Uterus (tissue), 4 donors: ENCODE results near the gene ZNF783. TPM values are rescaled to one million over a fixed set of nuclear protein-coding genes. Genes with fewer than 3 reads are reported as not detected.

ENCODE experiments used
- DNase-seq, 2 donors: peaks; one replicate each; pipeline ENCODE4 v3.0.0-alpha.2; 2019 to 2020
- H3K27ac ChIP-seq, 2 donors: fragments of 200-600 bp; sonication (generic); 1 replicate in 1 of 2; 2 replicates in 1 of 2; pipeline ENCODE4 v1.5.1; 2016 to 2018
- H3K27me3 ChIP-seq, 2 donors: fragments of 200-600 bp; sonication (generic); one replicate each; pipeline ENCODE4 v1.5.1; 2018 to 2019; ENCODE audit warnings: control low read depth in 1 of 2
- H3K36me3 ChIP-seq, 2 donors: fragments of 200-600 bp; sonication (generic); one replicate each; pipeline ENCODE4 v1.5.1; 2019; ENCODE audit warnings: control low read depth in 1 of 2
- H3K4me1 ChIP-seq, 2 donors: fragments of 200-600 bp; sonication (generic); one replicate each; pipeline ENCODE4 v1.5.1; 2018 to 2019; ENCODE audit warnings: control low read depth in 1 of 2
- H3K4me3 ChIP-seq, 2 donors: fragments of 200-600 bp; sonication (generic); 1 replicate in 1 of 2; 2 replicates in 1 of 2; pipeline ENCODE4 v1.5.1; 2018 to 2019; ENCODE audit warnings: mild to moderate bottlenecking in 1 of 2
- H3K9me3 ChIP-seq, 2 donors: fragments of 200-600 bp; sonication (generic); one replicate each; pipeline ENCODE4 v1.5.1; 2019; ENCODE audit warnings: control low read depth in 1 of 2
- POLR2A ChIP-seq, 2 donors: fragments of 450-650 bp; IDR thresholded peaks; one replicate each; pipeline ENCODE4 v1.6.1; 2016; ENCODE audit warnings: antibody characterized with exemption in 2 of 2, mild to moderate bottlenecking in 1 of 2, moderate library complexity in 1 of 2
- intact Hi-C: fragments of 100-400 bp; cut with DNase I; formaldehyde crosslinking; loops from one replicate; pipeline ENCODE4 v1.15.1; 2023; ENCODE audit warnings: low total_unique reads
- total RNA-seq, 4 donors: library from RNA; depleted of rRNA in 3 of 4; stranded (reverse); fragments of >200 nt in 3 of 4; gene quantifications; one replicate each; pipeline versions ENCODE4 v1.1.0 to v1.2.4, GENCODE V29; 2014 to 2023
- TF ChIP-seq, protein P1 (sequence below), 4 experiments: fragments of 200-600 bp in 2 of 4; fragments of 450-650 bp in 2 of 4; sonication (generic) in 2 of 4; IDR thresholded peaks; one replicate each; pipeline ENCODE4 v1.5.1; 2016 to 2019; ENCODE audit warnings: antibody characterized with exemption in 4 of 4, mild to moderate bottlenecking in 2 of 4, moderate library complexity in 1 of 4
- donor health status: DM: yes; HTN: yes; CAD: no.

ZNF783 gene
- total RNA-seq, 4 donors from 2014 or later: 2.6 to 26.7 (median 19.3) TPM

DNA sequence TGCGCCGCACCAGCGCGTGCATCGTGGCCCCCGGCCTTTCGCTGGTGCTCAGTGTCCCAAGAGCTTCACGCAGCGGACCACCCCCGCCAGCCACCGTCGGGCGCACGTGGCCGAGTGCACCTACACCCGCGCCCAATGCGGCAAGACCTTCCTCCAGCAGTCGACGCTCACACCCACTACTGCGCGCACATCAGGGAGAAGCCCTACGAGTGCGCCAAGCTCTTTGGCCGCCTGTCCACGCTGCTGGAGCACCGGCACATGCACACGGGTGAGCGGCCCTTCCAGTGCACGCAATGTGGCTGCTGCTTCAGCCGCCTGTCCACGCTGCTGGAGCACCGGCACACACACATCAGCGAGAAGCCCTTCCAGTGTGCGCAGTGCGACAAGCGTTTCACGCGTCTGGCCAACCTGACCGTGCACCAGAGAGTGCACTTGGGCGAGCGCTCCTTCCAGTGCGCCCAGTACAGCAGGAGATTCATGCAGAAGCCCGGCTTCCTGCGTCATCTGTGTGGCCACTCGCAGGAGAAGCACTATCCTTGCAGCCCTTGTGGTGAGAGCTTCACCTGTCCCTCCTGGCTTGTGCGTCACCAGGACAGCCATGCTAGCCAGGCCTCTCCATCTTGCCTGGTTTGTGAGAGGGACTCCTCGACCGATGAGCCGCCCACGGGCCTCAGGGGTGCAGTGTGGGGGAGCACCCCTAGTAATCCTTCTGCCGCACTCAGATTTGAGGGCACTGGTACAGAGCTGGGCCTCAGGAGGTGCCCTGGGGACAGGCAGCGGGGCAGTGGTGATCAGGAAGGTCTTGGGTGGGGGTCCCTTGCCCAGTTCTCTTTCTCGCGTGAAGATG, 32.9 kb downstream of the ZNF783 start:
- H3K4me1 ChIP-seq: no peaks in the 10 kb centered on the region
- intact Hi-C loops: no loop called here
- DNase-seq: no peak
- no peak overlapping the region for H3K4me3 ChIP-seq
- H3K27ac ChIP-seq: no peak overlapping the region
- no peaks in the 10 kb centered on the region for H3K9me3 ChIP-seq
- TF ChIP-seq POLR2A (IDR thresholded peaks at IDR 0.05): no peak
- TF ChIP-seq, protein P1, sequence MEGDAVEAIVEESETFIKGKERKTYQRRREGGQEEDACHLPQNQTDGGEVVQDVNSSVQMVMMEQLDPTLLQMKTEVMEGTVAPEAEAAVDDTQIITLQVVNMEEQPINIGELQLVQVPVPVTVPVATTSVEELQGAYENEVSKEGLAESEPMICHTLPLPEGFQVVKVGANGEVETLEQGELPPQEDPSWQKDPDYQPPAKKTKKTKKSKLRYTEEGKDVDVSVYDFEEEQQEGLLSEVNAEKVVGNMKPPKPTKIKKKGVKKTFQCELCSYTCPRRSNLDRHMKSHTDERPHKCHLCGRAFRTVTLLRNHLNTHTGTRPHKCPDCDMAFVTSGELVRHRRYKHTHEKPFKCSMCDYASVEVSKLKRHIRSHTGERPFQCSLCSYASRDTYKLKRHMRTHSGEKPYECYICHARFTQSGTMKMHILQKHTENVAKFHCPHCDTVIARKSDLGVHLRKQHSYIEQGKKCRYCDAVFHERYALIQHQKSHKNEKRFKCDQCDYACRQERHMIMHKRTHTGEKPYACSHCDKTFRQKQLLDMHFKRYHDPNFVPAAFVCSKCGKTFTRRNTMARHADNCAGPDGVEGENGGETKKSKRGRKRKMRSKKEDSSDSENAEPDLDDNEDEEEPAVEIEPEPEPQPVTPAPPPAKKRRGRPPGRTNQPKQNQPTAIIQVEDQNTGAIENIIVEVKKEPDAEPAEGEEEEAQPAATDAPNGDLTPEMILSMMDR (IDR thresholded peaks at IDR 0.05): no peak
- no peaks in the 10 kb centered on the region for H3K36me3 ChIP-seq
- no peaks in the 10 kb centered on the region for H3K27me3 ChIP-seq

DNA sequence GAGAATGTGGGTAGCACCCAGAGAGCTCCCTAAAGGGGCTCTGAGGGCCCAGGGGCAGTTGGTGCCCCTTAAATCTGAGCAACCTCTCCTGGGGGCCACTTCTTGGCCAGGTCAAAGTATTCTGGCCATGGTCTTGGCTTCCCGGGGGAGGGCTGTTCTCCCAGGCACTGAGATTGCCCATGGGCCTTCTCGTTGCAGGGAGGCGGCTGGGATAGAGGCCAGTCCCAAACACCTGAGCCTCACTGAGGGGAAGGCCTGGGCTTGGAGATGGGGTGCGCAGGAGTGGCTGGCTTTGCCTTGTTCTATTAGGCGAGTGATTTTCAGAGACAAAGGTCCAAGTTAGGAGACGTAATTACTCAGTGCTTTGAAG, 33.5 kb downstream of the ZNF783 start:
- Histone ChIP-seq H3K9me3 (no peaks in the 10 kb centered on the region), H3K27me3 (no peaks in the 10 kb centered on the region), H3K36me3 (no peaks in the 10 kb centered on the region), H3K4me3 (no peak overlapping the region), H3K27ac (no peak overlapping the region), H3K4me1 (no peaks in the 10 kb centered on the region)
- no peak for DNase-seq
- no peak for TF ChIP-seq POLR2A (IDR thresholded peaks at IDR 0.05)
- TF ChIP-seq, protein P1 (IDR thresholded peaks at IDR 0.05): no peak
- intact Hi-C loops: no loop called here

DNA sequence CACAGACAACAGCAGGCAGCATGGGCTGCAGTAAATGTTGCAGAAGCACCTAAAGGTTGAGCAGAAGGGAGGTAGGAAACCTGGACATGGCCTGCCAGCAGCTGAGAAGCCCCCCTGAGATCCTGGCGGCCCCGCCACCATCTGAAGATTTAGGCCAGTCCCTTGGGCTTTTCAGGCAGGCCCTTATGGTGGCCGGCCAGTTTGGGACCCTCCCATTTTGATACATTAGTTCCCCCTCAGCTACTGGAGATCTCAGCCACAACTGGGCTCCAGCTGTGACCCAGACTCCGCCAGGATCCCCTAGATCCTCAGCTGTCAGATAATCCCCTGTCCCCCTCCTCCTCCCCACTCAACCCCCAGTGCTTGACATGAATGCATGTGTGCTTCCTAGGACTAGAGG, 34.4 kb downstream of the ZNF783 start:
- TF ChIP-seq, protein P1 (IDR thresholded peaks at IDR 0.05): no peak
- no peak for TF ChIP-seq POLR2A (IDR thresholded peaks at IDR 0.05)
- Histone ChIP-seq H3K27me3 (no peaks in the 10 kb centered on the region), H3K27ac (no peak overlapping the region), H3K36me3 (no peaks in the 10 kb centered on the region), H3K4me3 (no peak overlapping the region), H3K4me1 (no peaks in the 10 kb centered on the region), H3K9me3 (no peaks in the 10 kb centered on the region)
- DNase-seq: no peak
- intact Hi-C loops: no loop called here

DNA sequence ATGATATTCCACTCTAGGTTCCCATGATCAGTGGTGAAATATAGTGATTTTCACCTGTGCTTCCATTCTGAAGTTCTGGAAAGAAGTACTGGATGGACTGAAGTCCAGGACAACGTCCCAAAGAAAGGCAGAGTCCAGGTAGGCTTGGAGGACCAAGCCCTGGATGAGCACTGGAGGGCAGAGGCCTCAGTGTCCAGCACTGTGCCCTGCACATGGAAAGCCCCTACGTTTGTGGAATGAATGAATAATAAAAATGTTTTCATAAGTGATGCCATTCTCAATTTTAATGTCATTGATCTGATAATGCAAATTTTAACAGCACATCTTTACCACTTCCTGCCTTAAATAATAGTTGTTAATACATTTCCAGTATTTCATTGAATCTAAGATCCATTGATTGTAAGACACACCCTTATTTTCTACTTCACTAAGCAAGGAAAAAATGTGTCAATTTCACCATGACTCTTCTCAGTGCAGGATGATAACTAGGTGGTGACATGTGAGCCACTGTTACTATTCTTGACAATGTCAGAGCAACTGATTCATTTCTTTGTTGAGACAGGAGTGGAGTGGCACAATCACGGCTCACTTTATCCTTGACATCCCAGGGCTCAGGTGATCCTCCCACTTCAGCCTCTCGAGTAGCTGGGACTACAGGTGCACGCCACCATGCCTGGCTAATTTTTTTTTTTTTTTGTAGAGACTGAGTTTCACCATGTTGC, 35.2 kb downstream of the ZNF783 start:
- no peak overlapping the region for H3K27ac ChIP-seq
- intact Hi-C loops: no loop called here
- H3K36me3 ChIP-seq: no peaks in the 10 kb centered on the region
- H3K9me3 ChIP-seq: no peaks in the 10 kb centered on the region
- TF ChIP-seq, protein P1 (IDR thresholded peaks at IDR 0.05): no peak
- TF ChIP-seq POLR2A (IDR thresholded peaks at IDR 0.05): no peak
- no peak overlapping the region for H3K4me3 ChIP-seq
- no peak for DNase-seq
- no peaks in the 10 kb centered on the region for H3K4me1 ChIP-seq
- no peaks in the 10 kb centered on the region for H3K27me3 ChIP-seq

DNA sequence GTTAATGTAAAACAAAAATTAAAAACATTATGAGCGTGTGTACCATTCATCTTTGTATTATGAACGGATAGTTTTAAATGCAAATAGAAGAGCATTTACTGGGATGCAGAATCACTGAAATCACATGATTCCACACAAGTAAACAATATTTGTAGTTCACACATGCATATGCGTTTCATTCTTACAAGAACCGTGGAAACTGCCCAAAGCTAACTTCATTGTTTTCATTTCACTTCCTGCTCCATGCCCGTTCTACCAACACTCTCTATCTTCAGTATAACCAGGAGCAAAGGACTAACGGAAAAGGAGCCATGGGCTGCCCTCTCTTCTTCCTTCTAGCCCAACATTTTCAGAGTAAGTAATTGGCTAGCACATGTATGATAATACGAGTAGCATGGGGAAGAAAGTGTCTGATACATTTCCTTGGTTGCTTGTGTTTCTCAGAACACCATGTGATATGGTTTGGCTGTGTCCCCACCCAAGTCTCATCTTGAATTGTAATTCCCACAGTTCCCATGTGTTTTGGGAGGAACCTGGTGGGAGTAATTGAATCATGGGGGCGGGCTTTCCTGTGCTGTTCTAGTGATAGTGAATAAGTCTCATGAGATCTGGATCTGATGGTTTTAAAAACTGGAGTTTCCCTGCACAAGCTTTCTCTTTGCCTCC, 38.8 kb downstream of the ZNF783 start:
- Histone ChIP-seq H3K27ac (no peak overlapping the region), H3K36me3 (no peaks in the 10 kb centered on the region), H3K4me1 (no peaks in the 10 kb centered on the region), H3K4me3 (no peak overlapping the region), H3K27me3 (no peaks in the 10 kb centered on the region), H3K9me3 (no peaks in the 10 kb centered on the region)
- TF ChIP-seq, protein P1 (IDR thresholded peaks at IDR 0.05): no peak
- no peak for TF ChIP-seq POLR2A (IDR thresholded peaks at IDR 0.05)
- no peak for DNase-seq
- intact Hi-C loops: no loop called here
